HG02885 (cell line): Measurements from ENCODE around the gene ELN.
"Not testable (repeated sequence)": the region's sequence is repeated elsewhere in the genome, so short reads cannot be mapped to it uniquely, and the experiment has no call there.

Source experiments
- ATAC-seq: cut with Tn5 transposase; IDR thresholded peaks from one replicate; pipeline ENCODE4 v1.9.1; 2021; ENCODE audit warnings: mild to moderate bottlenecking; ENCODE audit not compliant: unreplicated experiment, poor library complexity

ELN gene

GRCh38 chr7:74040101-74040790 is 12.3 kb downstream of the ELN start:
- no peak for ATAC-seq

GRCh38 chr7:74040791-74041520 is 13.0 kb downstream of the ELN start:
- no peak for ATAC-seq

- ATAC-seq: no peak
Measured at GRCh38 chr7:74042746-74043522, 15.0 kb downstream of the ELN start.

GRCh38 chr7:74043523-74043951 is 15.6 kb downstream of the ELN start:
- no peak for ATAC-seq

- ATAC-seq: no peak
Measured at GRCh38 chr7:74044366-74045350, 16.7 kb downstream of the ELN start.

GRCh38 chr7:74046581-74046980 is 18.6 kb downstream of the ELN start:
- not testable (repeated sequence) for ATAC-seq

GRCh38 chr7:74047804-74048380 is 19.9 kb downstream of the ELN start:
- ATAC-seq: no peak

GRCh38 chr7:74048999-74049599 is 21.1 kb downstream of the ELN start:
- no peak for ATAC-seq

- no peak for ATAC-seq
Measured at GRCh38 chr7:74049997-74050798, 22.2 kb downstream of the ELN start.

- ATAC-seq: no peak
Measured at GRCh38 chr7:74051193-74051592, 23.2 kb downstream of the ELN start.

GRCh38 chr7:74051629-74052410 is 23.8 kb downstream of the ELN start:
- ATAC-seq: no peak

GRCh38 chr7:74052628-74053027 is 24.7 kb downstream of the ELN start:
- no peak for ATAC-seq

- no peak for ATAC-seq
Measured at GRCh38 chr7:74053589-74054186, 25.7 kb downstream of the ELN start.

GRCh38 chr7:74056096-74056915 is 28.3 kb downstream of the ELN start:
- no peak for ATAC-seq

- ATAC-seq: no peak
Measured at GRCh38 chr7:74057216-74057925, 29.4 kb downstream of the ELN start.

- no peak for ATAC-seq
Measured at GRCh38 chr7:74057987-74058386, 30.0 kb downstream of the ELN start.
